ENCODE measurements around the gene GAS2L1. TPM values are rescaled to one million over a fixed set of nuclear protein-coding genes. Genes with fewer than 3 reads are reported as not detected.

The GAS2L1 gene
- total and polyA plus RNA-seq, 8 donors, result 4.4 to 81.1 (median 27.3) TPM

DNA sequence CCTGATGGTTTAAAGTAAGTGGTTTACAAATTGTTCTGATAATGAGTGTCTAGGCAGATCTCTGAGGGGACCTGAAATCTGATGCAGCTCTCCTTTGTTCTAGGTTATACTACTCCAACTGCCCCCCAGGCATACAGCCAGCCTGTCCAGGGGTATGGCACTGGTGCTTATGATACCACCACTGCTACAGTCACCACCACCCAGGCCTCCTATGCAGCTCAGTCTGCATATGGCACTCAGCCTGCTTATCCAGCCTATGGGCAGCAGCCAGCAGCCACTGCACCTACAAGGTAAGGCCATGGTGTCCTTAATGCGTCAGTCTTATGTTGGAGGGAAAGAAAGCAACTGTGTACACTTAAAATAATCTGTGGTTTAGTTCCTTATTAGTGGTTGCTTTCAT is 28.5 kb upstream of the GAS2L1 start:
- TF ChIP-seq POLR2AphosphoS5 (IDR thresholded peaks at IDR 0.05), result no peak
- TF ChIP-seq POLR2A (IDR thresholded peaks at IDR 0.05), result no peak
- no peak for TF ChIP-seq EP300 (IDR thresholded peaks at IDR 0.05)
- TF ChIP-seq, protein P1, sequence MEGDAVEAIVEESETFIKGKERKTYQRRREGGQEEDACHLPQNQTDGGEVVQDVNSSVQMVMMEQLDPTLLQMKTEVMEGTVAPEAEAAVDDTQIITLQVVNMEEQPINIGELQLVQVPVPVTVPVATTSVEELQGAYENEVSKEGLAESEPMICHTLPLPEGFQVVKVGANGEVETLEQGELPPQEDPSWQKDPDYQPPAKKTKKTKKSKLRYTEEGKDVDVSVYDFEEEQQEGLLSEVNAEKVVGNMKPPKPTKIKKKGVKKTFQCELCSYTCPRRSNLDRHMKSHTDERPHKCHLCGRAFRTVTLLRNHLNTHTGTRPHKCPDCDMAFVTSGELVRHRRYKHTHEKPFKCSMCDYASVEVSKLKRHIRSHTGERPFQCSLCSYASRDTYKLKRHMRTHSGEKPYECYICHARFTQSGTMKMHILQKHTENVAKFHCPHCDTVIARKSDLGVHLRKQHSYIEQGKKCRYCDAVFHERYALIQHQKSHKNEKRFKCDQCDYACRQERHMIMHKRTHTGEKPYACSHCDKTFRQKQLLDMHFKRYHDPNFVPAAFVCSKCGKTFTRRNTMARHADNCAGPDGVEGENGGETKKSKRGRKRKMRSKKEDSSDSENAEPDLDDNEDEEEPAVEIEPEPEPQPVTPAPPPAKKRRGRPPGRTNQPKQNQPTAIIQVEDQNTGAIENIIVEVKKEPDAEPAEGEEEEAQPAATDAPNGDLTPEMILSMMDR (IDR thresholded peaks at IDR 0.05), result no peak
- WGBS, 5 donors, result 69 to 100% (median 83%) methylated on average over 1 of the region's 1 CpG
- Histone ChIP-seq H3K36me3 (peaks cover 78 to 100% (median 100%) of the 10 kb centered on the region in 4 donors), H3K9me3 (no peaks in the 10 kb centered on the region), H3K4me1 (peaks cover 13 to 50% (median 29%) of the 10 kb centered on the region in 4 donors), H3K27ac (no peak overlapping the region), H3K4me3 (no peak overlapping the region), H3K27me3 (no peaks in the 10 kb centered on the region)
- no peak for DNase-seq
- intact Hi-C loops (cut with DNase I; ENCODE audit: low total_unique reads), result no loop called here

DNA sequence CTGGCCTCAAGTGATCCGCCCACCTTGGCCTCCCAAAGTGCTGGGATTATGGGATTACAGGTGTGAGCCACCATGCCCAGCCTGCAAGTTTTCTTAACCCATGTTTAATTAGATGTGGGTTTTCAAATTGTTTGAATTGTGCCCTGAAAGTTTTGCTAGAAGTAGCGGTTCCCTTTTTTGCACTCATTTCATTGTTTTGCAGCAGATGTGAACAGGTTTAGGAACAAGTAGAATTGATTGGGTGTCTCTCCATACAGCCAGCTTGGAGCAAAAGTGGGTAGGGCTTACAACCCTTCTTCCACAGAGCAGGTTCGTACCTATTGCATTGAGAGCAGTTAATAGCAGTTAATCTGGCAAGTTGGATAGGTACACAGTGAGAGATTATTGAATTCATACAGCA is 22.3 kb upstream of the GAS2L1 start:
- Histone ChIP-seq H3K4me3 (no peak overlapping the region), H3K36me3 (peaks cover 93 to 100% (median 100%) of the 10 kb centered on the region in 4 donors), H3K4me1 (peaks cover 0 to 14% (median 0%) of the 10 kb centered on the region in 4 donors), H3K9me3 (no peaks in the 10 kb centered on the region), H3K27me3 (no peaks in the 10 kb centered on the region), H3K27ac (no peak overlapping the region)
- no peak for DNase-seq
- WGBS, 5 donors, result 88 to 94% (median 89%) methylated on average over 3 of the region's 3 CpGs
- TF ChIP-seq POLR2A (IDR thresholded peaks at IDR 0.05) (no peak), POLR2AphosphoS5 (IDR thresholded peaks at IDR 0.05) (no peak), EP300 (IDR thresholded peaks at IDR 0.05) (no peak)
- TF ChIP-seq, protein P1 (IDR thresholded peaks at IDR 0.05), result no peak
- intact Hi-C loops (cut with DNase I; ENCODE audit: low total_unique reads), result no loop called here

DNA sequence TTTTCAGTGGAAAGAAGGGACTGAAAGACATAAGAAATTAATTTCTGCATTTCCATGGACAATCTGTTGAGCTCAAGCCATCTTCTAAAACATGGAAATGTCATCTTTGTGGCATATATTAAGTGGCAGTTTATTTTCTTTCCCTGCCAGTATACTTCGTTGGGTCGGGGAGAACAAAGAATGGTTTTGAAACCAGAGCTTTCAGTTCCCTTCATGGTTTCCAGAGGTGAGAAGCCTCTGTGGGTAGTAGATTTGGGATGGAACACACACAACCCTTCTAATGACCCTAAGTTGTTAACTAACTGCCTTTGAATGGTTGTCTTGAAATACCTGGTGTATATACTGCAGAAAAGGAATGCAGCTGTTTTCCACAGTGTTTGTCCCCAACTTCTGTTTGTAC is 17.6 kb upstream of the GAS2L1 start:
- no peaks in the 10 kb centered on the region for H3K9me3 ChIP-seq
- 16 to 62% (median 37%) methylated on average over 2 of the region's 2 CpGs for WGBS, 5 donors
- H3K4me3 ChIP-seq, result no peak overlapping the region
- TF ChIP-seq POLR2A (IDR thresholded peaks at IDR 0.05), result no peak
- TF ChIP-seq, protein P1 (IDR thresholded peaks at IDR 0.05), result no peak
- TF ChIP-seq POLR2AphosphoS5 (IDR thresholded peaks at IDR 0.05), result no peak
- no peak for TF ChIP-seq EP300 (IDR thresholded peaks at IDR 0.05)
- peaks cover 85 to 100% (median 100%) of the 10 kb centered on the region in 4 donors for H3K36me3 ChIP-seq
- intact Hi-C loops (cut with DNase I; ENCODE audit: low total_unique reads), result no loop called here
- no peak for DNase-seq
- H3K27me3 ChIP-seq, result no peaks in the 10 kb centered on the region
- H3K4me1 ChIP-seq, result peaks cover 0 to 27% (median 8%) of the 10 kb centered on the region in 4 donors
- H3K27ac ChIP-seq, result no peak overlapping the region

DNA sequence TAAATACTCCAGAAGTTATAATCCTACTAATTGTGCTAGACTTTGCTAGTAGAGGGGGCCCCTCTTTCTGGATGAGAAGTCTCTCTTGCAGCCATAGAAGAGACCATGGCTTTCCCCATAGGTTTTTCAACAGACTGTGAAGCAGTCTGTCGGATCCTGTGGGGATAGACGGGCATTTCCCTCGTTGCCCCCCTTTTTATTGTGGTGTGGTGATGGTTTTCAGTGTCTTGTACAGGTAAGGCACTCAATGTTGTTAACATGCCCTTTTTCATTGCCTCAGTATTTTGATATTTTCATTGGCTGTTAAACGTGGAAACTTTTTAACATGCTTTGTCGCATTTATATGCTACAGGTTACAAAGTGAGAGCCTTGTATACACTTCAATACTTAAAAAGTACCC is 16.4 kb upstream of the GAS2L1 start:
- Histone ChIP-seq H3K4me1 (peaks cover 0 to 27% (median 8%) of the 10 kb centered on the region in 4 donors), H3K27me3 (no peaks in the 10 kb centered on the region), H3K9me3 (no peaks in the 10 kb centered on the region), H3K4me3 (no peak overlapping the region), H3K36me3 (peaks cover 85 to 100% (median 100%) of the 10 kb centered on the region in 4 donors), H3K27ac (no peak overlapping the region)
- no peak for DNase-seq
- WGBS, 5 donors, result 62 to 77% (median 71%) methylated on average over 5 of the region's 5 CpGs
- TF ChIP-seq EP300 (IDR thresholded peaks at IDR 0.05), result no peak
- TF ChIP-seq, protein P1 (IDR thresholded peaks at IDR 0.05), result no peak
- TF ChIP-seq POLR2A (IDR thresholded peaks at IDR 0.05), result no peak
- no peak for TF ChIP-seq POLR2AphosphoS5 (IDR thresholded peaks at IDR 0.05)
- intact Hi-C loops (cut with DNase I; ENCODE audit: low total_unique reads), result no loop called here

Data from stomach (tissue), 9 donors.